Measurements from ENCODE around the gene ZBTB7B.

DNA sequence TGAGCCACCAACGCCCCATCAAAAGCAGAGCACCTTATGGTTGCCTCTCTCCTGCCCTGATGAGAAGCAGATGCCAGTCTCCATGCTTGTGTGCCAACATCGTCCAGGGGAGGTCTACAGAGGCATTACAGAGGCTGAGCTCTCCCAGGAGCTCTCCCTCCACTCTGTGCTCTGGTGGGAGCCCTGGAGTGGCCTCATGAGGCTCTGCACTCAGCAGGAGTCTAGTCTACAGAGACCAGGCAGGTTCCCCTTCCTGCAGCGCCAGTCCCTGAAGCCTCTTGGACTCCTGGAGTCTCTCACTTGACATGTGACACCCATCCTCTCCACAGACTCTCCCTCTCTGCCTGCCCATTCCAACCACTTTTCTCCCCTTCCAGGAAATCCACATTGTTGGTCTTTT is 34.4 kb downstream of the ZBTB7B start:
- TF ChIP-seq EZH2 (IDR thresholded peaks at IDR 0.05; ENCODE audit: insufficient read depth, poor library complexity, severe bottlenecking) = no peak
- TF ChIP-seq EZH2phosphoT487 (IDR thresholded peaks at IDR 0.05; ENCODE audit: insufficient read depth, low read depth) = no peak

Measured in GM23248 (cell line).